ENCODE data around the gene BAZ1A. TPM values are rescaled to one million over a fixed set of nuclear protein-coding genes. Genes with fewer than 3 reads are reported as not detected.

BAZ1A gene
- total RNA-seq, 1 experiment from 2014 or later = 24.2 TPM

DNA sequence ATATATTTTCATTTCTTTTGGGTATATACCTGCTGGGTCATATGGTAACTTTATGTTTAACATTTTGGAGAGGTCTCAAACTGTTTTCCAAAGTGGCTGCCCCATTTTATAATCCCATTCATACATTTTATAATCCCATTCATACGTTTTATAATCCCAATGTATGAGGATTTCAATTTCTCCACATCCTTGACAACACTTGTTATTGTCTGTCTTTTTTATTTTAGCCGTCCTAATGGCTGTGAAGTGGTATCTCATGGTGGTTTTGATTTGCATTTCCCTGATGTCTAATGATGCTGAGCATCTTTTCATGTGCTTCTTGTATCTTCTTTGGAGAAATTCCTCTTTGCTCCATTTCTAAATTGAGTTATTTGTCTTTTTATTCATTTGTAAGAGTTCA, 154.0 kb downstream of the BAZ1A start:
- Histone ChIP-seq H3K36me3 (ENCODE audit: control insufficient read depth in 1 of 2, insufficient read depth in 2 of 2, low read length in 2 of 2) (no peaks in the 10 kb centered on the region), H3K9me3 (ENCODE audit: control insufficient read depth in 1 of 2, insufficient read depth in 1 of 2, low read depth in 1 of 2, low read length in 2 of 2) (no peaks in the 10 kb centered on the region), H3K9ac (ENCODE audit: low read length) (no peak overlapping the region), H3K79me2 (ENCODE audit: insufficient read depth, low read length) (no peaks in the 10 kb centered on the region), H4K20me1 (ENCODE audit: insufficient read depth) (no peaks in the 10 kb centered on the region), H3K4me1 (ENCODE audit: control insufficient read depth in 1 of 2, insufficient read depth in 2 of 2, low read length in 2 of 2) (peaks cover 8 to 15% of the 10 kb centered on the region in 2 experiments; a peak in 3 of 4 replicates), H3K4me2 (ENCODE audit: low read length) (no peak overlapping the region), H2AFZ (ENCODE audit: low read depth, low read length, poor library complexity, severe bottlenecking) (no peak overlapping the region), H3K9me2 (ENCODE audit: insufficient read depth) (no peaks in the 10 kb centered on the region), H3K27me3 (ENCODE audit: insufficient read depth, low read length) (no peaks in the 10 kb centered on the region), H3K27ac (ENCODE audit: low read depth, low read length) (no peak overlapping the region), H3K4me3 (replicated peaks in 1 of 2; ENCODE audit: low read depth in 1 of 2, low read length in 2 of 2) (no peak overlapping the region)
- TF ChIP-seq SIN3A (IDR thresholded peaks at IDR 0.05; ENCODE audit: low read depth) (no peak), MAX (IDR thresholded peaks at IDR 0.05) (no peak), POLR2A (IDR thresholded peaks at IDR 0.05; ENCODE audit: borderline replicate concordance, extremely low read depth, insufficient read depth, insufficient read length) (no peak), CTCF (IDR thresholded peaks at IDR 0.05 in 2 of 3, conservative IDR thresholded peaks at IDR 0.05 in 1 of 3; ENCODE audit: borderline replicate concordance in 1 of 3, insufficient read depth in 1 of 3, low read depth in 2 of 3, low read length in 2 of 3) (no peak), YY1 (IDR thresholded peaks at IDR 0.05; ENCODE audit: extremely low read depth, insufficient replicate concordance, low read depth, low read length) (no peak), POLR2AphosphoS5 (IDR thresholded peaks at IDR 0.05; ENCODE audit: low read depth, low read length) (no peak), TCF7L2 (IDR thresholded peaks at IDR 0.05; ENCODE audit: borderline replicate concordance, extremely low read depth, insufficient read depth, insufficient read length) (no peak), EZH2 (IDR thresholded peaks at IDR 0.05) (no peak), CEBPB (IDR thresholded peaks at IDR 0.05; ENCODE audit: low read depth) (no peak), SRF (IDR thresholded peaks at IDR 0.05; ENCODE audit: low read depth) (no peak), ZBTB33 (IDR thresholded peaks at IDR 0.05; ENCODE audit: extremely low read depth, insufficient replicate concordance, low read length) (no peak), CBX3 (IDR thresholded peaks at IDR 0.05; ENCODE audit: low read depth) (no peak)
- TF ChIP-seq, protein P1, sequence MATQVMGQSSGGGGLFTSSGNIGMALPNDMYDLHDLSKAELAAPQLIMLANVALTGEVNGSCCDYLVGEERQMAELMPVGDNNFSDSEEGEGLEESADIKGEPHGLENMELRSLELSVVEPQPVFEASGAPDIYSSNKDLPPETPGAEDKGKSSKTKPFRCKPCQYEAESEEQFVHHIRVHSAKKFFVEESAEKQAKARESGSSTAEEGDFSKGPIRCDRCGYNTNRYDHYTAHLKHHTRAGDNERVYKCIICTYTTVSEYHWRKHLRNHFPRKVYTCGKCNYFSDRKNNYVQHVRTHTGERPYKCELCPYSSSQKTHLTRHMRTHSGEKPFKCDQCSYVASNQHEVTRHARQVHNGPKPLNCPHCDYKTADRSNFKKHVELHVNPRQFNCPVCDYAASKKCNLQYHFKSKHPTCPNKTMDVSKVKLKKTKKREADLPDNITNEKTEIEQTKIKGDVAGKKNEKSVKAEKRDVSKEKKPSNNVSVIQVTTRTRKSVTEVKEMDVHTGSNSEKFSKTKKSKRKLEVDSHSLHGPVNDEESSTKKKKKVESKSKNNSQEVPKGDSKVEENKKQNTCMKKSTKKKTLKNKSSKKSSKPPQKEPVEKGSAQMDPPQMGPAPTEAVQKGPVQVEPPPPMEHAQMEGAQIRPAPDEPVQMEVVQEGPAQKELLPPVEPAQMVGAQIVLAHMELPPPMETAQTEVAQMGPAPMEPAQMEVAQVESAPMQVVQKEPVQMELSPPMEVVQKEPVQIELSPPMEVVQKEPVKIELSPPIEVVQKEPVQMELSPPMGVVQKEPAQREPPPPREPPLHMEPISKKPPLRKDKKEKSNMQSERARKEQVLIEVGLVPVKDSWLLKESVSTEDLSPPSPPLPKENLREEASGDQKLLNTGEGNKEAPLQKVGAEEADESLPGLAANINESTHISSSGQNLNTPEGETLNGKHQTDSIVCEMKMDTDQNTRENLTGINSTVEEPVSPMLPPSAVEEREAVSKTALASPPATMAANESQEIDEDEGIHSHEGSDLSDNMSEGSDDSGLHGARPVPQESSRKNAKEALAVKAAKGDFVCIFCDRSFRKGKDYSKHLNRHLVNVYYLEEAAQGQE (IDR thresholded peaks at IDR 0.05; ENCODE audit: low read depth) = no peak
- POLR2A ChIA-PET = no interaction called here
- CTCF ChIA-PET = no interaction called here
- intact Hi-C loops (cut with micrococcal nuclease) = no loop called here
- RAD21 ChIA-PET (ENCODE audit: low non-redundant PET in 1 of 2, low total read pairs in 2 of 2, uncharacterized antibody in 2 of 2, unreplicated experiment in 2 of 2) = no interaction called here
- no peak for DNase-seq (ENCODE audit: low read depth, low spot score)
- no TSS peak for BruUV-seq (replicated peaks)
- no peak for ATAC-seq

Data from HCT116 (cell line).